H1 (cell line): Measurements from ENCODE around the gene AGBL4. TPM values are rescaled to one million over a fixed set of nuclear protein-coding genes. Genes with fewer than 3 reads are reported as not detected.

Experiments
- CTCF ChIA-PET: fragments of 300-600 bp; sonication (Branson Sonifier 250); formaldehyde crosslinking; loops from one replicate; lab custom pipeline; 2021; ENCODE audit not compliant: partially characterized antibody; lab: Charles Lee
- POLR2A ChIA-PET: fragments of 300-600 bp; sonication (Branson Sonifier 250); formaldehyde crosslinking; loops from one replicate; lab custom pipeline; 2021; ENCODE audit warnings: inconsistent platforms; ENCODE audit not compliant: partially characterized antibody; lab: Charles Lee
- DNase-seq, 2 experiments: peaks; one replicate each; pipeline versions ENCODE4 v3.0.0 to v3.0.0-alpha.2; 2010 to 2022; ENCODE audit warnings: low spot score in 2 of 2, low read depth in 1 of 2, mixed read lengths in 1 of 2
- FAIRE-seq: peaks from 2 replicates; lab custom pipeline; 2011; peaks lifted over from hg19 to GRCh38; lab: Jason Lieb, UNC
- H2AFZ ChIP-seq: 2 replicates; pipeline ENCODE4 v1.8.1; 2012; ENCODE audit warnings: low read length, inconsistent platforms
- H2AK5ac ChIP-seq: 2 replicates; pipeline ENCODE4 v1.6.1; 2013; ENCODE audit warnings: low read depth, low read length
- H2BK120ac ChIP-seq: replicated peaks from 2 replicates; pipeline ENCODE3; 2013; ENCODE audit warnings: low read depth, low read length, inconsistent platforms
- H2BK12ac ChIP-seq: 2 replicates; pipeline ENCODE4 v1.6.1; 2013; ENCODE audit warnings: low read depth, low read length
- H2BK15ac ChIP-seq: 2 replicates; pipeline ENCODE4 v1.6.1; 2013; ENCODE audit warnings: low read length
- H2BK20ac ChIP-seq: 2 replicates; pipeline ENCODE4 v1.6.1; 2013; ENCODE audit warnings: low read length
- H2BK5ac ChIP-seq: 2 replicates; pipeline ENCODE4 v1.6.1; 2013; ENCODE audit warnings: low read depth, low read length
- H3K14ac ChIP-seq: 2 replicates; pipeline ENCODE4 v1.6.1; 2013; ENCODE audit warnings: inconsistent platforms; ENCODE audit not compliant: insufficient read length
- H3K18ac ChIP-seq: 2 replicates; pipeline ENCODE4 v1.6.1; 2013; ENCODE audit warnings: low read length; ENCODE audit errors: extremely low read depth
- H3K23ac ChIP-seq: 2 replicates; pipeline ENCODE4 v1.6.1; 2013; ENCODE audit warnings: inconsistent platforms; ENCODE audit not compliant: insufficient read length
- H3K23me2 ChIP-seq: 2 replicates; pipeline ENCODE4 v1.6.1; 2013; ENCODE audit warnings: low read depth, low read length
- H3K27ac ChIP-seq: 2 replicates; pipeline ENCODE4 v1.6.1; 2011; ENCODE audit warnings: low read depth, low read length, inconsistent platforms
- H3K27me3 ChIP-seq, 4 experiments: replicated peaks in 1 of 4; 1 replicate in 1 of 4; 2 replicates in 3 of 4; pipeline versions ENCODE4 v1.6.1 to v1.8.1; 2011 to 2013; ENCODE audit warnings: low read length in 3 of 4, mild to moderate bottlenecking in 3 of 4, inconsistent platforms in 2 of 4, mixed read lengths in 2 of 4, moderate library complexity in 1 of 4; ENCODE audit not compliant: control insufficient read depth in 3 of 4, insufficient read depth in 3 of 4; ENCODE audit errors: extremely low read depth in 1 of 4
- H3K36me3 ChIP-seq, 4 experiments: 2 replicates each; pipeline versions ENCODE4 v1.6.1 to v1.8.1; 2011 to 2013; ENCODE audit warnings: mild to moderate bottlenecking in 4 of 4, low read length in 3 of 4, moderate library complexity in 2 of 4, control low read depth in 1 of 4, inconsistent platforms in 1 of 4; ENCODE audit not compliant: insufficient read depth in 4 of 4, control insufficient read depth in 2 of 4
- H3K4ac ChIP-seq: replicated peaks from 2 replicates; pipeline ENCODE3; 2013; ENCODE audit warnings: low read length, low read depth, mixed read lengths, inconsistent platforms; ENCODE audit not compliant: insufficient read length
- H3K4me1 ChIP-seq, 4 experiments: replicated peaks in 1 of 4; 1 replicate in 1 of 4; 2 replicates in 3 of 4; pipeline versions ENCODE4 v1.6.1 to v1.8.1; 2011 to 2013; ENCODE audit warnings: low read length in 3 of 4, inconsistent platforms in 2 of 4, mixed read lengths in 1 of 4; ENCODE audit not compliant: insufficient read depth in 4 of 4, control insufficient read depth in 3 of 4
- H3K4me2 ChIP-seq, 2 experiments: 2 replicates each; pipeline versions ENCODE4 v1.6.1 to v1.8.1; 2011 to 2013; ENCODE audit warnings: low read depth in 2 of 2, low read length in 2 of 2, control low read depth in 1 of 2, inconsistent platforms in 1 of 2, mild to moderate bottlenecking in 1 of 2; ENCODE audit not compliant: insufficient read depth in 1 of 2
- H3K4me3 ChIP-seq, 4 experiments: fragments of 200-600, 300-600 bp in 1 of 4; sonication (generic), shearing (Covaris generic), sonication (Bioruptor Twin) in 1 of 4; 2 replicates each; pipeline versions ENCODE4 v1.5.1 to v1.8.1; 2011 to 2016; ENCODE audit warnings: low read length in 4 of 4, low read depth in 3 of 4, control low read depth in 2 of 4, inconsistent platforms in 2 of 4, mild to moderate bottlenecking in 2 of 4, mixed read lengths in 1 of 4, moderate library complexity in 1 of 4; ENCODE audit not compliant: insufficient read depth in 2 of 4; ENCODE audit errors: extremely low read depth in 1 of 4
- H3K56ac ChIP-seq: replicated peaks from 2 replicates; pipeline ENCODE3; 2013; ENCODE audit warnings: low read depth, mild to moderate bottlenecking, mixed read lengths, low read length, inconsistent platforms; ENCODE audit not compliant: insufficient read length
- H3K79me1 ChIP-seq: 2 replicates; pipeline ENCODE4 v1.6.1; 2013; ENCODE audit warnings: low read depth, low read length, control low read depth
- H3K79me2 ChIP-seq, 2 experiments: 2 replicates each; pipeline versions ENCODE4 v1.6.1 to v1.8.1; 2012 to 2013; ENCODE audit warnings: low read length in 2 of 2, mild to moderate bottlenecking in 2 of 2, inconsistent platforms in 1 of 2; ENCODE audit not compliant: insufficient read depth in 2 of 2, control insufficient read depth in 1 of 2
- H3K9ac ChIP-seq, 4 experiments: replicated peaks in 1 of 4; 1 replicate in 1 of 4; 2 replicates in 3 of 4; pipeline versions ENCODE4 v1.6.1 to v1.8.1; 2011 to 2013; ENCODE audit warnings: low read depth in 3 of 4, low read length in 3 of 4, control low read depth in 2 of 4, mild to moderate bottlenecking in 2 of 4, moderate library complexity in 2 of 4, inconsistent platforms in 1 of 4; ENCODE audit errors: extremely low read depth in 1 of 4
- H3K9me3 ChIP-seq, 2 experiments: 2 replicates each; pipeline versions ENCODE4 v1.6.1 to v1.8.1; 2012 to 2013; ENCODE audit warnings: mild to moderate bottlenecking in 2 of 2, moderate library complexity in 2 of 2, control low read depth in 1 of 2, inconsistent platforms in 1 of 2, low read depth in 1 of 2, low read length in 1 of 2, mixed read lengths in 1 of 2; ENCODE audit not compliant: insufficient read depth in 2 of 2
- H4K20me1 ChIP-seq, 2 experiments: replicated peaks in 1 of 2; 2 replicates each; pipeline versions ENCODE3 to v1.8.1; 2011 to 2013; ENCODE audit warnings: inconsistent platforms in 2 of 2, low read length in 2 of 2, mild to moderate bottlenecking in 1 of 2; ENCODE audit not compliant: insufficient read depth in 2 of 2, control insufficient read depth in 1 of 2
- H4K5ac ChIP-seq: 2 replicates; pipeline ENCODE4 v1.6.1; 2013; ENCODE audit warnings: low read length, low read depth, mixed read lengths, inconsistent platforms; ENCODE audit not compliant: insufficient read length
- H4K8ac ChIP-seq: 2 replicates; pipeline ENCODE4 v1.8.0; 2013; ENCODE audit warnings: mild to moderate bottlenecking, moderate library complexity, low read length, inconsistent platforms; ENCODE audit not compliant: insufficient read depth; ENCODE audit errors: extremely low read depth
- H4K91ac ChIP-seq: replicated peaks from 2 replicates; pipeline ENCODE3; 2013; ENCODE audit warnings: low read length, mixed read lengths, inconsistent platforms; ENCODE audit not compliant: insufficient read length
- BACH1 ChIP-seq: IDR thresholded peaks from 2 replicates; pipeline ENCODE4 v1.6.1; 2012; ENCODE audit warnings: low read length, improper control_type of control experiment
- BCL11A ChIP-seq, 2 experiments: IDR thresholded peaks; one replicate each; pipeline ENCODE4 v1.6.1; 2011; ENCODE audit warnings: low read depth in 2 of 2, low read length in 2 of 2, mild to moderate bottlenecking in 2 of 2
- BRCA1 ChIP-seq: IDR thresholded peaks from 2 replicates; pipeline ENCODE4 v1.6.1; 2012; ENCODE audit warnings: low read depth, low read length, improper control_type of control experiment
- KDM4A ChIP-seq: IDR thresholded peaks from one replicate; pipeline ENCODE4 v1.7.1; 2012; ENCODE audit warnings: low read depth, mild to moderate bottlenecking, moderate library complexity, low read length, inconsistent platforms; ENCODE audit not compliant: severe bottlenecking
- POLR2AphosphoS5 ChIP-seq: IDR thresholded peaks from 2 replicates; pipeline ENCODE4 v1.6.1; 2011; ENCODE audit warnings: low read depth, low read length
- RBBP5 ChIP-seq: IDR thresholded peaks from 2 replicates; pipeline ENCODE4 v1.7.1; 2012; ENCODE audit warnings: low read depth, mild to moderate bottlenecking, inconsistent platforms, low read length, moderate library complexity, borderline replicate concordance
- SIX5 ChIP-seq: IDR thresholded peaks from 2 replicates; pipeline ENCODE4 v1.6.1; 2011; ENCODE audit warnings: mild to moderate bottlenecking, low read depth, low read length
- SP2 ChIP-seq: IDR thresholded peaks from 2 replicates; pipeline ENCODE4 v1.6.1; 2012; ENCODE audit warnings: mild to moderate bottlenecking, low read length, inconsistent platforms
- SUZ12 ChIP-seq: fragments of 200-600 bp; sonication (generic); IDR thresholded peaks from 2 replicates; pipeline ENCODE4 v1.6.1; 2012; ENCODE audit warnings: mild to moderate bottlenecking, inconsistent platforms, low read length, moderate library complexity, mixed read lengths
- WGBS, 2 experiments: shearing (Covaris generic) in 1 of 2; methylation state at CpG; one replicate each; pipeline versions ENCODE4 v1.1.6 to v1.1.7; 2013 to 2015; ENCODE audit warnings: low lambda C conversion rate in 2 of 2, mixed read lengths in 2 of 2, inconsistent platforms in 1 of 2, low coverage in 1 of 2, missing lambda C conversion rate in 1 of 2; ENCODE audit not compliant: insufficient replicate concordance in 2 of 2, insufficient coverage in 1 of 2, insufficient read length in 1 of 2; ENCODE audit errors: extremely low coverage in 1 of 2, missing lambda C conversion rate in 1 of 2; 5-methylcytosine and 5-hydroxymethylcytosine counted together
- polyA plus RNA-seq, 7 experiments: library from polyadenylated mRNA; depleted of rRNA in 3 of 7; stranded (reverse) in 5 of 7; unstranded in 2 of 7; fragments of >200 nt in 5 of 7; fragments of 200-250 nt in 2 of 7; gene quantifications; 1 replicate in 5 of 7; 2 replicates in 1 of 7; 4 replicates in 1 of 7; pipeline versions ENCODE4 v1.2.1 to v1.2.3, GENCODE V29; 2011 to 2013; ENCODE audit warnings: missing spikeins in 2 of 7, mixed read lengths in 2 of 7
- total RNA-seq: library from RNA; stranded (reverse); fragmentation: NEBNext Ultra II Directional; extraction: Animal tissue kit (Norgen Biotek cat#: 25700); gene quantifications from 2 replicates; pipeline ENCODE4 v1.2.1, GENCODE V29; 2021
- TF ChIP-seq, protein P1 (sequence below): IDR thresholded peaks from 2 replicates; pipeline ENCODE4 v1.6.1; 2012; ENCODE audit warnings: inconsistent platforms
- TF ChIP-seq, protein P2 (sequence below): IDR thresholded peaks from 2 replicates; pipeline ENCODE4 v1.6.1; 2012; ENCODE audit warnings: inconsistent platforms
- TF ChIP-seq, protein P3 (sequence below): IDR thresholded peaks from 2 replicates; pipeline ENCODE4 v1.6.1; 2011; ENCODE audit warnings: low read depth, mild to moderate bottlenecking, low read length; ENCODE audit not compliant: insufficient read depth
- TF ChIP-seq, protein P4 (sequence below): IDR thresholded peaks from 2 replicates; pipeline ENCODE4 v1.6.1; 2011; ENCODE audit warnings: low read length, improper control_type of control experiment

Gene AGBL4
- total and polyA plus RNA-seq, 2 of the 8 experiments (the other 6 are each of a cell fraction or from before 2014, with no cell fraction given) = 0.41 to 0.45 TPM

DNA sequence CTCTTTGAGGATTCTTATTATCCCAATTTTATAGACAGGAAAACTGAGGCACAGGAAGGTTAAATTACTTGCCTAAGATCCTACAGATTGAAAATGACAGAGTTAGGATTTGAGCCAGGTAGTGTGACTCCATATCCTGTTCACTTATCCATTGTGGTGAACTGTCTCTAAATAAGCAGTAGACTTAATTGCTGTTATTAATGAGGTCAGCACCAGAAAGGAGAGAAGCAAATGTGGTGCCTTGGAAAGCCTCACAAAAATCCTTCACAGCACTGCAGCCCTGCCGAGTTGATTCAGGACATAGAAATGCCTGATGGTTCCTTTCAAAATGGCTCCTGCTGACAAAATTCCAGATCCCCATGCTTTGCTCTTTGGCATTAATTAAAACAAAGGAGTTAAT, 1053.8 kb downstream of the AGBL4 start:
- CTCF ChIA-PET = no interaction called here
- Histone ChIP-seq H2AK5ac (no peak overlapping the region), H3K14ac (no peak overlapping the region), H3K4ac (no peak overlapping the region), H3K4me1 (no peaks in the 10 kb centered on the region), H2BK20ac (no peak overlapping the region), H3K79me2 (no peaks in the 10 kb centered on the region), H3K23me2 (no peaks in the 10 kb centered on the region), H3K56ac (no peak overlapping the region), H4K5ac (no peak overlapping the region), H2BK120ac (no peak overlapping the region), H3K23ac (no peak overlapping the region), H2BK12ac (no peak overlapping the region), H3K18ac (no peak overlapping the region), H3K4me2 (no peak overlapping the region), H2BK15ac (no peak overlapping the region), H4K20me1 (no peaks in the 10 kb centered on the region), H3K27me3 (no peaks in the 10 kb centered on the region), H3K4me3 (no peak overlapping the region), H2BK5ac (no peak overlapping the region), H3K27ac (no peak overlapping the region), H2AFZ (no peak overlapping the region), H3K9me3 (peaks cover 63 to 83% of the 10 kb centered on the region in 2 experiments), H3K9ac (no peak overlapping the region), H3K79me1 (no peaks in the 10 kb centered on the region), H3K36me3 (no peaks in the 10 kb centered on the region), H4K8ac (no peak overlapping the region), H4K91ac (no peak overlapping the region)
- 85% methylated on average over 1 of the region's 1 CpG; no CpG with 5 or more reads in 1 of the 2 experiments for WGBS, 2 experiments
- FAIRE-seq = no peak
- POLR2A ChIA-PET = no interaction called here
- TF ChIP-seq BRCA1 (no peak), SIX5 (no peak), KDM4A (no peak), BCL11A (IDR thresholded peaks at IDR 0.05; ENCODE audit: low read depth in 2 of 2, low read length in 2 of 2) (no peak), BACH1 (no peak), SUZ12 (no peak), SP2 (no peak), POLR2AphosphoS5 (no peak), RBBP5 (no peak)
- TF ChIP-seq, protein P1, sequence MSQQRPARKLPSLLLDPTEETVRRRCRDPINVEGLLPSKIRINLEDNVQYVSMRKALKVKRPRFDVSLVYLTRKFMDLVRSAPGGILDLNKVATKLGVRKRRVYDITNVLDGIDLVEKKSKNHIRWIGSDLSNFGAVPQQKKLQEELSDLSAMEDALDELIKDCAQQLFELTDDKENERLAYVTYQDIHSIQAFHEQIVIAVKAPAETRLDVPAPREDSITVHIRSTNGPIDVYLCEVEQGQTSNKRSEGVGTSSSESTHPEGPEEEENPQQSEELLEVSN = no peak
- TF ChIP-seq, protein P2, sequence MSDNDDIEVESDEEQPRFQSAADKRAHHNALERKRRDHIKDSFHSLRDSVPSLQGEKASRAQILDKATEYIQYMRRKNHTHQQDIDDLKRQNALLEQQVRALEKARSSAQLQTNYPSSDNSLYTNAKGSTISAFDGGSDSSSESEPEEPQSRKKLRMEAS = no peak
- TF ChIP-seq, protein P3, sequence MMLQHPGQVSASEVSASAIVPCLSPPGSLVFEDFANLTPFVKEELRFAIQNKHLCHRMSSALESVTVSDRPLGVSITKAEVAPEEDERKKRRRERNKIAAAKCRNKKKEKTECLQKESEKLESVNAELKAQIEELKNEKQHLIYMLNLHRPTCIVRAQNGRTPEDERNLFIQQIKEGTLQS = no peak
- TF ChIP-seq, protein P4, sequence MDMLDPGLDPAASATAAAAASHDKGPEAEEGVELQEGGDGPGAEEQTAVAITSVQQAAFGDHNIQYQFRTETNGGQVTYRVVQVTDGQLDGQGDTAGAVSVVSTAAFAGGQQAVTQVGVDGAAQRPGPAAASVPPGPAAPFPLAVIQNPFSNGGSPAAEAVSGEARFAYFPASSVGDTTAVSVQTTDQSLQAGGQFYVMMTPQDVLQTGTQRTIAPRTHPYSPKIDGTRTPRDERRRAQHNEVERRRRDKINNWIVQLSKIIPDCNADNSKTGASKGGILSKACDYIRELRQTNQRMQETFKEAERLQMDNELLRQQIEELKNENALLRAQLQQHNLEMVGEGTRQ = no peak
- no peak for DNase-seq
